NK-92 (cell line): Measurements from ENCODE around the gene MIDN.
A peak's percentile ranks its signal among the peaks of the same experiment; 100 is the strongest.

ENCODE experiments used
- DNase-seq: peaks from one replicate; lab custom pipeline; 2025; ENCODE audit not compliant: unreplicated experiment; lab: John Stamatoyannopoulos, UW

Gene MIDN

GRCh38 chr19:1232652-1233072, 15.7 kb upstream of the MIDN start:
- no peak for DNase-seq

- no peak for DNase-seq
These were observed 15.2 kb upstream of the MIDN start for GRCh38 chr19:1233115-1233667.

GRCh38 chr19:1234051-1234954, 14.1 kb upstream of the MIDN start:
- no peak for DNase-seq

GRCh38 chr19:1234955-1235380, 13.4 kb upstream of the MIDN start:
- DNase-seq = no peak

- no peak for DNase-seq
These were observed 12.5 kb upstream of the MIDN start for GRCh38 chr19:1235625-1236538.

GRCh38 chr19:1236576-1236975, 11.8 kb upstream of the MIDN start:
- DNase-seq = no peak

GRCh38 chr19:1237027-1237659, 11.2 kb upstream of the MIDN start:
- no peak for DNase-seq

GRCh38 chr19:1237754-1238368, 10.5 kb upstream of the MIDN start, which contains the start of gene CBARP:
TSS of gene CBARP (minus strand) at chr19:1238005. CDS start at chr19:1236100, 1,905 bp downstream.
- DNase-seq = no peak

- no peak for DNase-seq
These were observed 9.7 kb upstream of the MIDN start for GRCh38 chr19:1238369-1239303.

GRCh38 chr19:1239420-1239795, 9.0 kb upstream of the MIDN start:
- no peak for DNase-seq

- DNase-seq = peak; percentile 68
These were observed 8.3 kb upstream of the MIDN start for GRCh38 chr19:1239796-1240737.

- DNase-seq = no peak
These were observed 7.5 kb upstream of the MIDN start for GRCh38 chr19:1240925-1241324.

GRCh38 chr19:1241417-1242095, 6.8 kb upstream of the MIDN start, which contains the start of gene ATP5F1D:
TSS of gene ATP5F1D (plus strand) at chr19:1241751. CDS start at chr19:1241851, 100 bp downstream.
- no peak for DNase-seq

GRCh38 chr19:1243768-1244692, 4.4 kb upstream of the MIDN start:
- no peak for DNase-seq

- DNase-seq = no peak
These were observed 3.5 kb upstream of the MIDN start for GRCh38 chr19:1244693-1245451.
